ENCODE measurements around the gene KCNH5.

Gene KCNH5

DNA sequence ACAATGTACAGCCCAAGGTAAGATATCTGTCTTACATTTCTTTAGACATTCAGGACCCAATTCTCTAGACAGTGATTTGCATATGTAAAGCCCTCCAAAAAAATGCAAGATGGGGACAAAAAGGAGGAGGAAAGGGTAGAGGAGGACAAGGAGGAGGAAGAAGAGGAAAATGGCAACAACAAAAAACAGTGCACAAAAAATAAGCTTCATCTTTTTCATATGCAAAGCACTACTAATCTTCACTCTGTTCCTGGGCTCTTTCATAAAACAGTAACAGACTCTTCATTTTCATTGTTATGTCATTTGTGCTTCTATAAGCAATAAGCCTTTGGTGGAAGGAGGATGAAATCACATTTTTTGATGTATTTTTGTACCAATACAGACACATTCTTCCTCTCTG, 61.4 kb downstream of the KCNH5 start:
- DNase-seq: no peak

DNA sequence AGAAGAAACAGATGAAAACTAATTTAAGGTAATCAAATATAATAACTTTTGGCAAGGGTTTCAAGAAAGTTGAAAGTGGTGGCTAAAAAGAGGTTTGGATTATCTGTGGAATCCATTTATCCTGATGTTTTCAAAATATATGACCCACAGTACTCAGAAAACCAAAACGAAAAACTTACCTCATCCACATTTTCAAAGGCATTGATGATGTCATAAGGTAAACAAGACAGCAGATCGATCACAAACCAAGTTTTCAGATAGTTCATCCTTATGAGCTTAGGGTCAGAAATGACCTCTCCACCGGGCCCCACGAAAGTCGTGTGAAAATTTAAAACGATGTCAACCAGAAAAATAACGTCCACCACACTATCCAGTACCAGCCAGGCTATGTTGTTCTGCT, 64.6 kb downstream of the KCNH5 start:
- DNase-seq: no peak

DNA sequence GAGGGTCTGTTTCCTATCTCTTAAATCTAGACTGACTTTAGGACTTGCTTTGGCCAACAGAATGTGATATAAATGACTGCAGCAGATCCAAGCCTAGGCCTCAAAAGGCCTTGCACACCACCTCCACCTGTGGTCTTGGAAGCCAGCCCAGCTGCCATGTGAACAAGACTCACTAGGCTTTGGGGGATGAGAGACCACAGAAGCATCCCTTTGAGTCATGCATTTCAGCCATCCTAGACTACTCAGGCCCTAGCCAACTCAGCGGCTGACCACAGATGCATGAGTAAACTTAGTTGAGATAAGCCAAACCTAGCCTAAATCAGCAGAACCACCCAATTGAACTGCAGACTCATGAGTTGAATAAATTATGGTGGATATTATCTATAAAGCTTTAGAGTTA, 87.7 kb downstream of the KCNH5 start:
- no peak for DNase-seq

DNA sequence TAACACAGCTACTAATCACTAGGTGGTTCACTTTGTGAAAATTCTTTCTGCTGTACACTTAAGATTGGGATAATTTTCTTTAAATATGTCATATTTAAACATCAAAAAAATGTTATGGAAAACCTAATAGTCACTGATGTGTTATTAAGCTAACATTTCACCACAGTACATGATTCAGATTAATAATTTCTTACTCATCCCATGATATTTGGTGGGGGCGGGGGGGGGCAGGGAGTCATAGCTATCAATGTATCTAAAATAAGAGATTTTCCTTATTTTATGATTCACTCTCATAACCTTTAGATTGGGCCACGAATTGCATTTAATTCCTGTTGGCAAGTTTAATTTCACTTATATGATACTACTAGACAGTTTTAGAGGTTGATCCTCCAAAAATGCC, 88.8 kb downstream of the KCNH5 start:
- no peak for DNase-seq

DNA sequence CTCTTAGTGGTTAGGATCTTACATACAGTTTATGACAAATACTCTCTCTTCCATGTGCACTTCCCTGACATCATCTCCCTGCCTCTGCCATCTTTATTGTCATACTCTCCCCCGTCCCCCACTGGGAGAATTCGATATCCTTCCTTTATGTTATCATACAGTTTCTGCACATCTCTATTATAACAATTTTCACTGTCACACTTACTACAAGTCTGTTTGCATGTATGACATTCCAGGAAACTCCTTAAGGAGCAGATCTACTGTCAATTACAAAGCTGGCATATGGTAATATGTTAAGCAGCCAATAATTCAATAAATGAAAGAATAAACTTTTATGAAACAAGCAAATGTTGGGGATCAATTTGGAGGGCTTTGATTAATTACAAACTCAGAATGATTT, 91.1 kb downstream of the KCNH5 start:
- DNase-seq: no peak

DNA sequence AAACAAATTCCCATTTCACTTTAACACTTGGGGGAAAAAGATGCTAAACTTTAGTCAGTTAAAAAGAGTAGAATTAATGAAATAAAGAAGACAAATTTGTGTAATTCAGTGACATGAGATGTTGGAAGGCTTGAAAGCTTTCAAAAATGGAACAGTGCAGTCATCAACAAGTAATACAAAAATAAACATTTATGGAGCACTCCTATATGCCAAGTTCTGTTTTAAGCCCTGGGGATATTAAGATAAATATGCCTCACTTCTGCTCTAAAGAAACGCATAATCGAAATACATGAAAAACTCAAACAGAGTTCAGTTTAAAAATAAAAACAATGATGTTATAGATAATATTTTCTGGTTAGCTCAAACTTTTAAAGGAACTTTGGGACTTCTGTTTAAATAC, 93.0 kb downstream of the KCNH5 start:
- DNase-seq: no peak

DNA sequence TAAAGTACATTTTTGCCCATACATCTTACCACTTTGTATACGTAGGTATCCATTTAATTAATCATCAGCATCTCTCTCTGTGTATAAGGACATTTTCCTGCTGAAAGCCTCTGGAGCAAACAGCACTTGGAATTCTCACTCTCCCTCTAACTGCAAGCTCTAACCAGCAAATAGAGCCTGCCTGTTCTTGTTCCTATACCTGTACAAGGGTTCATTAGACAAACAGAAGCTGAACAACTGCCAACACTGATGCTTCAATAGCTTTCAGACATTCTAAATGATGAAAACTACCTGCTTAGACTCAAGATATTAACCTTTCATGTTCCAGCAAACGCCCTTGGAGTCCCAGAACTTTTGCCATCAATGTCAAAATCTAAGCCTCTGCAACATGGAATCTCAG, 98.0 kb downstream of the KCNH5 start:
- DNase-seq: no peak

DNA sequence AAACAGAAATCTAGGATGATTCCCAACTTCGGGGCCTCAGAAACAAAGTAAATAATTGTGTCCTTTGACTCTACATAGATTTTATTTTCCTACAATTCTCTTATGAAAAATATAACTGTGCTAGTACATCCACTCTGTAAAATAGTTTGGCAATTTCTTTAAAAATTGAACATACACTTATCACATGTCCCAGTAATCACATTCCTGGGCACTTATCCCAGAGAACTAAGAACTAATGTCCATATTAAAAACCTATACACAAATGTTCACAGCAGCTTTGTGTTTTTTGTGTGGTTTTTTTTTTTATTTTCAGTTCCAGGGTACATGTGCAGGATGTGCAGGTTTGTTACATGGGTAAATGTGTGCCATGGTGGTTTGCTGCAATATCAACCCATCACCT, 99.0 kb downstream of the KCNH5 start:
- DNase-seq: no peak

DNA sequence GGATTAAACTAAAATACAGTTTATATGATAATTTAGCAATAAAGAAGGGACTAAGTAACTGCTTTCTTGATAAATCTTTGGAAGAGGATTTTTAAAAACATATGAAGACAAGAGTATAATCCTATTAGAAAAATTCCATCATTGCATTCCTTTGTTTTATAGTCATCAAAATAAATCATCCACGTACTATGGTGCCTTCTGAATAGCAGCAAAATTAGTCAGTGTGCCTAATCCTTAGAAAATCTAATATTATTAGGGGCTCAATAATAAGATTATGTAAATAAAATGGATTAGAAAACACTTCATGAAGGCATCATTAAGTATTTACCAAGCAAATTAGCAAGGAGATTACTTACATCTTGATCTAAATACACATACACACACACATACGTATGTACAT, 102.1 kb downstream of the KCNH5 start:
- DNase-seq: no peak

DNA sequence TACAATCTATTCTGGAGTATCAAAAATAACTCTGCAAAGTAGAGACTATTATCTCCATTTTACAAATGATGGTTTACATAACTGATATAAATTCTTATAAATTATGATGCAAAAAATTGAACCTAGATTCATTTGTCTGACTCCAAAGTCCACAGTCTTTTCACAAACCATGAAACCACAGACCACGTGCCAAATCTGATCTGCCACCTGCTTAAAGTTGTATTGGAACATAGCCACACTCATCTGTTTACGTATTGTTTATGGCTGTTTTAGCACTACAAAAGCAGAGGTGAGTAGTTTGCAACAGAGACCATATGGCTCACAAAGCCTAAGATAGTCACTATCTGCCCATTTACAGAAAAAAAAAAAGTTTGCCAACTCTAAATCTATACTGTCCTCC, 105.3 kb downstream of the KCNH5 start:
- DNase-seq: no peak

DNA sequence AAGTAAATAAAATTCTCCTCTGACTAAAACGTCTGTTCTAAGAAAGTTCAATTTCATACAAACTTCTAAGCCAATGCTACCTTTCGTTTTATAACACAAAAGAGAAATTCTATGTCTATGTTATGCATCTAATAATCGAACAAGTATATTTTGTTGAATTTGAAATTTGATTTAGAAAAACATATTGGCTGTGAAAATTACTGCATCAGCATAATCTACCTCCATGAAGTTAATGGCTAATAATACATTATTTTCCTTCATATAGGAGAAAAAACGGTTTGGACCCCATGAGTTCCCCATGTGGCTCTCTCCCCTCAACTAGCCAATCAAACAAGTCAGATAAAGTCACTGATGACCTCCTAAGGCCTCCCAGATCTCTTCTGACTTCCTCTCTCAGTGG, 106.5 kb downstream of the KCNH5 start:
- no peak for DNase-seq

DNA sequence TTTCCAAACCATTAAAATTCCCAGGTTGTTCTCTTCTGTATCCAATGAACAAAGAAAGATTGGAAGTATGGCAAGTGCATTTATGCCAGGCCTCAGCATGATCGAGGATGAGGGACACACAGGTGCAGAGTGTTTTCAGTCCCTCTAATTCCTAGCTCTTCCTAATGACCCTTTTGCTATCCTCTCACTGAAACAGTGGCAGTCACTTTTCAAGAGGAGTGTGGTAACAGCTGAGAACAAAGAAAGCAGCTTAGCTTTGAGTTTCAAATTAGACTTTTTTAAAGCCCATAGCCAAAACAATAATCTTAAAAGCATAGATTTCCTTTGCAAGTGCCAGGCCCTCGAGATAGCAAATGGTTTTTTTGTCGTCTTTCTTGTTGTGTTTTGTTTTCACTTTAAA, 110.8 kb downstream of the KCNH5 start:
- no peak for DNase-seq

DNA sequence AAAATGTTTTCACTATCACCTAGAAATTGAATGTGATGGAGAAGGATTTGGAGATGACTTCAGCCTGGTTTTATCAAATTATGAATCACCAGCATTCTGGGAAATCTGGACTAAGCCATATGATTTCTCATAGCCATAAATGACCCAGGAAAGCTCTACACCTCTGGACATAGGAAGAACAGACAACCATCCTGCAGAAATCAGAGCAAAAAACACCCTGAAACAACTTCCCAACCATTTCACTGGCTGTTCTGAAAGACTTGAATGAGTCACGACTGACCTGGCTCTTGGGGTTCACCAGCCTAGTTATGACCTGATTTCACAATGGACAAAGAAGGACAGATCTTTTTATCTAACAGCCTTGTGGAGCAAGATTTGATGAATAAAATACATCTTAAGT, 123.8 kb downstream of the KCNH5 start:
- DNase-seq: no peak

DNA sequence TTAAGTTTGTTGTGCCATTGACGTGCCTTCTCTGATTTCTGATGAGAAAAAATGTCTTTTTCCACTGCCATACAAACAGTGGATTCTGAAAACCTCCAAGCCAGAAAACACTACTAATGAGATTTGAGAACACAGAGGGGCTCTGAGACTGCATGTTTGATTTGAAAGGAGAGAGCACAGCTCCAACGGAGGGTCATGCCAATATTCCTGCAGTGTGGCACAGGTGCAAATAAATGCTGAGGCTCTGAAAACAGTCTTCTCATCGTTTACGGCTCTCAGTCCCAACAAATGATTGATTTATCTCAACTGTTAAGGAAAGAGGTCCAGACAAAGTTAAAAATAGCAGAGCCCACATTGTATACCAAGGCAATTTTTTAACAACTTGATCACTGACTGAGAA, 128.7 kb downstream of the KCNH5 start:
- no peak for DNase-seq

DNA sequence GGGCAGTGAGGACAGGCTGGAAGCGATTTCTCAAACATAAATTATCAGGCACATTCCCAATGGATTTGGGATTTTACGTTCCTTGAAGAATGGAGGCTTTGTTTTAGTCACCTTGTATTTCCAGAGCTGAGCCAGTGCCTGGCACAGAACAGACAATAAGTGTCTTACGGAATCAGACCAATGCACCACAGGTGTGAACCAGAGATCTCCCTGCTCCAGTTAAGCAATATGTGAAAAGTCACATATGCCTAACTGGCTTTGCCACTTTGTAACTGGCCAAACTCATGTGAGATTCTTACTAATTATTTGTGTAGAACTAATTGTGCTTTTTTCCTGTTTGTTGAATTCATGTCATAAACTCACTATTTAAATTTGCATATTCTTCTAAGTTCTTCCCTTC, 130.4 kb downstream of the KCNH5 start:
- DNase-seq: no peak

DNA sequence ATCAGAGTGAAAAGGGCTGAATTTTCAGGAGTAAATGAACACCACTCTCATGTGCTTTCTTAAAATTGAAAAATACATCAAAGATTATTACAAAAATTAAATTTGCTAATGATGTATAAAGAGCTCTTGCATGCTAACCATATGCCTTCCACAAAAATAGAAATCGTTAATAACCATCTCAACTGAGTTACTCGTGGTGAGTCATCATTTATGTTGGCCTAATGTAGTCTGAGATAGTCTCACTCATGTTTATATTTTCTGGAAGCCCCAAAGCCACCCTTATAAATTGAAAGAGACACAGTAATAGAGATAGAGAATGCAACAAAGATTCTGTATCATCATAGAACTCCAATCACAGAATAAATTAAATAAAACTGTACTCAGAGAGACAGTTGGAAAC, 131.2 kb downstream of the KCNH5 start:
- DNase-seq: no peak

DNA sequence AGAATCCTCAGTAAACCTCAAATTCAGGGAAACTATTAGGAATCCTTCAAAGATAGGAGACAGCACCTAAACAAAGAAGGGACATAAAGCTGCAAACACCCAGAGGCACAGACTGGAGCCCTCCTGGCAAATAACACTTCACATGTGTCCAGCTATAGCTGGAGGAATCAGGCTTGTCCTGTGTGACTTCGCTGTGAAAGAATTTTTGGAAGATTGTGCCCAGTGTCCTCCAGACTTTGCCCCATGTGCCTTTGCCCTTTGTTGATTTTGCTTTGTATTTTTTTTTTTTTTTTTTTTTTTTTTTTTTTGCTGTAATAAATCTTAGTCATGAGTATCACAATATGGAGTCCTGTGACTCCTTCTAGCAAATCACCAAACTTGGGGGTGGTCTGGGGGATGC, 136.8 kb downstream of the KCNH5 start:
- DNase-seq: no peak

DNA sequence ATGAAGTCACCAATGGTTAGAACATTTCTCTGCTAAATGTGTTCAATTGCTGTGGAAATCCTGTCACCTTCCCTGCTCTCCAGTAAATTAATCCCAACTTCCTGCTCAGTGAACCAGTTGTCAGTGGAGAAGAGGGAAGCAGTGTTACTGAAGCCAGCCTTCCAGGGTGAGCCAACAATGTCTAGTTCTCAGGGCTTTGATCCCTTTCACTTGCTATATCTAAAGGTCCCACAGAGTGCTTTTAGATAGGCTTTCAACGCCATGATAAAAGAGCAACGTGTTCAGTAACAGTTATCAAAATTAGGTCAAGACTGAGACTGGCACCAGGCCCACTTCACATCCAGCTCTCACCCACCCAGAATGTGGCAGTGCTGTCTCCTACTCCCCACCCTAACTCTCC, 139.7 kb downstream of the KCNH5 start:
- no peak for DNase-seq

DNA sequence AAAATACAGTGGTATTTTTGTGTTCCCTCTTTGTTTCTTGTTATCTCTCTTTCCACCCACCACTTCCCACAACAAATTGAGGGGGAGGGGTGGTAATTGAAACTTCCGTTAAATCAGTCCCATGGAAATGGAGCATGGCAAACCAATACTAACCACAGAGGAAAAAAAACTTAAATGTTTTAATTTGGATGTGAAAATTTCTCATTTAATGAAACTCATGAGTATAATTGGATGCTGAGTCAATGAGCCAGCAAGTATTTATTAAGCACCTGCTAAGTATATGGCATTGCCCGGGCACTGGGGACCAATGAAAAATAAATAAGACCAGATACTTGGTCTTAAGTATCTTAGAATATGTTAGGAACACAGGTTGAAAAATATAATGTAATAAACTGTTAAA, 147.5 kb downstream of the KCNH5 start:
- no peak for DNase-seq

DNA sequence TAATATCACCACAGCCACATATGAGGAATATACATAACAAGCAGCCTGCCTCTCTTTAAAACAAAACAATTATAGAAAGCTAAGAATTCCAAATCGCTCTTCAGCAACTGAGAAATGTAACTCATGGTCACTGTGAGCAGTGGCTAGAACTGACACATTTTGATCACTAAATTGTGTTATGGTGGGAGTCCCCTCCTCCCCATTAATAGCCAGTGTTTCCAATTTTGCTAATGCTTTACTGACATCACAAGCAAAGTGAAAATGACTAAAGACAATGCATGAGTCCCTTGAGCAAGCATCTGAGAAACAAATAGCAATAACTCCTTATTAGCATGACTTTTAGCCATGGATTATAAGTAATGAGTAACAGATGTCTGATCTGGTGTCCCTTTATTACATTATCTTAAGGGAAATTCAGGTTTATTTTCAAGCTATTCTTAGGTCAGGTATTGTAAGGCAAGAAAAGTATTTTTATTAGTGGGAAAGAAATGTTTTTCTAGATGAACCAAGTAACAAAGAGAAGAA, 148.3 kb downstream of the KCNH5 start:
- DNase-seq: no peak

DNA sequence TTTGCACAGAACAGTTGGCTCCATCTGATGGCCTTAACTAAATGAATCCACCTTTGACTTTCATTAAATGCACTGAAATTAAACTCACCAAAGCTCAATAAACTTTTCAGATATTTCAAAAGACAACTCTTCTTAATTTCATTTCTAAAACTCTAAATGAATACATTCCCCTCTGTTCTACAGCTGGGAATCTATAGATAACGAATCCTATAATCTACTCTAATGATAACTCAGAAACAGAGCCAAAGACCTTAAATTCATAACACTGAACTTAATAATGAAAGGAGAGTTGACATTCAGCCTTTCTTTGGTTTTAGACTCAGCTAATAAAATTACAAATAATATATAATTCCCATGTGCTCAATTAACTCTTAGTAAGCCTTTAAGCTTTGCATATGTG, 150.5 kb downstream of the KCNH5 start:
- DNase-seq: no peak

DNA sequence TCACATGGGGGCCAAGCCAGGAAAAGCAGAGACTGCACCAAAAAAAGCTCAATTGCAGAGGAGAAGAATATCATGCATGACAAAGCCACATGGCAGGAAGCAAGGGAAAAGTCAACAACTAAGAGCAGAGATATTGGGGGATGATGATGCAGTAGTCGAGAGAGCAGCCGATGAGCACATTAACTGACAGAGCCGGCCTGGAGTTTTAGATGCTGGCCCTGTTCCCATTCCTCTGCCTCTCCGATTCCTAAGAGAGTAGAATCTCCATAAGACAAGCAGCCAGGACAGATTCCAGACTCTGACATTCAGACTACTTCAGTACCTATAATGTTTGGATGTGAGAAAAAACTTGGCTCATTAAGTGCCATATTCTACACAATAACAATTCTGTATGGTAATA, 155.9 kb downstream of the KCNH5 start:
- no peak for DNase-seq

DNA sequence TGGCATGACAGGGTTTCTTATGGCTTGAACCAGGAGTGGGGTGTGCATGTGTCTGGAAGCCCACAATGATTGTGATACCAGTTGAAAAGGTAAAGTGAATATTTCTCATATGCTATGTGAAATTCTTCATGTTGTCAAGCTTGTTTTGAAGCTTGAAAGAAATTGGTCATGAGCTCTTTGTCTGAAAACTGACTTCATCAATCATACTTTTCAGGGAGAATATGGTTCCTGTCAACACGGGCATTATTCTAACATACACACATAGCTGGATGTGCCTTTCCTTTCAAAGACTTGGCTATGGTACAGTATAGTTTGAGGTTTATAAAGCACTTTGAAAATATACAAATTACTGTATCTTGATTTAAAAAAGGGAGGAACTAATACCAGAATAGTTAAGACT, 158.8 kb downstream of the KCNH5 start:
- no peak for DNase-seq

DNA sequence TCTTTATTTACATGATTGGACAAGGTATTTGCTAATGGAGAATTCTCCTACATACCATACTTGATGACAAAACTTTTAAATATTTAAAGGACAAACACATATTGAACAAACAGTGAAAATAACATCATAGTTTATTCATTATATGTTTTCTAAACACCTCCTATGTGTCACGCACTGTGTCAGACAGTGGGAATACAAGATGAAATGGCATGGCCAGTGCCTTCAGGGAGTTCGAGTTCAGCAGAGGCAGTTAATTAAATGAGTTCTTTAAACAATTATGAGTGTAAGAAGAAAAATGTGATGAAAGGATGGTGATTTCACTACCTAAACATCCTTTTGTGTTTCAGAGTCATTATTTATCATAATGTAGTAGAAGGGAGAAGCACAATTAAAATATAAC, 159.8 kb downstream of the KCNH5 start:
- no peak for DNase-seq

DNA sequence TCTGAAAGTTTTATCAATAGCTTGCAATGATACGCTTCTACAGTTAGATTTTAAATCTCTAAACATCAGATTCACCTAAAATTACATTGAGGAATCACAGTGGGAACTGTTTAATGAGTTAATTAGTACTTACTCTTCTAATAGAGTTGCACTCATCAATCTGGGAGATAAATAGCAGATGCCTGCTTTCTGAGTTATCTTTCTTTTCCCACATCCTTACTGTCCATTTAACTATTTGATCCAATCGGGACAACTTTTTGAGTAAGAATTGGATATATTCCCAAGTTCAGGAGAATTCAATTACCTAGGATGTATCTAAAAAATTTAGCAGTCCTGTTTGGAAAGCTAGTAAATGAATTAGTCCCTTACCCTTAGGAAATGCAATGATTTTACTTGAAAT, 162.3 kb downstream of the KCNH5 start:
- DNase-seq: no peak

DNA sequence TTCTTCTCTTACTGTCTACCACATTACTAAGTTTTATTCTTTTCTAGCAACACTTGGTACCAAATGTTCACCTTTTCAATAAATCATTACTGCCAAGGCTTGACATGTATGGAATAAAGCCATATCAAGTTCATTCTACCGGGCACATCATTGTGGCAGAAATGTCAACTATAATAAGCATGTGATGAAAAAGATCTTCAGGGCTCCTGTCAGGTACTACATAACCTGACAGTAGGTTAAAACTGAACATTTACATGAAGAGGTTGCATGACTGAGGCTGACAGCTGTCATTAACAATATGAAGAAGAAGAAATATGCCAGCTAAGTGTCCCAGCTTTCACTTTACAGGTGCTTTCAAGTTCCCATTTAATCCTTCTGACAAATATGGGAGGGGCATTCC, 178.9 kb downstream of the KCNH5 start:
- no peak for DNase-seq
